ENCODE results near the gene NSD2.

Gene NSD2

DNA sequence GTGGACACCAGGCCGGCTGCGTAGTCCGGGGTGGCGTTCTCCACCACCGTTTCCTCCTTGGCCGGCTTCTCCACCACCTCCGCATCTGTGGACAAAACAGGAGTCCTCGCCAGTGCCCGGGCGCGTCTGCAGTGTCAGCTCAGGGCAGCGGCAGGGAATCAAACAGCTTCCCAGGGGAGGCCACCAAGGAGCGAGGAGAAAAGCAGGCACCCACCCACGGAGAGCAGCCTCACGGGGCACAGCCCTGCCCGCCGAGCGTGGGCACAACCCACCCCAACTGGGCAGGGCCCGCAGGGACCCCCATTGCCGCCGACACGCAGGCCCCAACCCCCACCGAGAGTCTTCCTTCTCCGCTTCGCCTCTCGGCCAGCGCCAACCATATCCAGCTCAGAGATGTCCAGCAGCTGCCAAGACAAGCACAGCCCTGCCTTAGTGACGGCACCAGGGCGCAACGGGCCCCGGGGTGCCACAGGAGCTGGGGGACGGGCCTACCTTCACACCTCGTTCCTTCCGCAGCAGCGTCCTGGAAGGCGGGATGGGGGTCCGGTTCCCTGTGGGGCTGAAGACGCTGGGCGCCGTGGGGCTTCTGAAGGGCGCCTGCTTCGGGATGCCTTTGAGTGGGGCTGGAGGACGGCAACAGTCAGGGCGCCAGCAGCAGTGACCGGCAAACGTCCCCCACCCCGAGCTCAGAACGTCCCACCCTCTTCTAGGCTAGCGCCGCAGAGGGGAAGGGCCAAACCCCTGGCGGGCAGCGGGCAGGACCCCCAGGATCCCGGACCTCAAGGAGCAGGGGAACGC lies 114.8 kb downstream of the NSD2 start:
- Histone ChIP-seq H3K9ac (ENCODE audit: low read length in 2 of 2) (no peak overlapping the region), H3K4me3 (ENCODE audit: low read length in 2 of 2) (no peak overlapping the region), H3K4me1 (ENCODE audit: control insufficient read depth, insufficient read depth, low read length) (no peaks in the 10 kb centered on the region), H3K27me3 (ENCODE audit: control insufficient read depth in 1 of 2, insufficient read depth in 2 of 2, low read length in 2 of 2) (no peaks in the 10 kb centered on the region), H3K9me3 (ENCODE audit: control insufficient read depth in 2 of 2, low read length in 2 of 2) (no peaks in the 10 kb centered on the region), H3K27ac (ENCODE audit: low read length) (no peak overlapping the region), H3K36me3 (ENCODE audit: control insufficient read depth in 2 of 2, insufficient read depth in 2 of 2, low read length in 2 of 2) (peaks cover 53 to 59% of the 10 kb centered on the region in 2 donors)

DNA sequence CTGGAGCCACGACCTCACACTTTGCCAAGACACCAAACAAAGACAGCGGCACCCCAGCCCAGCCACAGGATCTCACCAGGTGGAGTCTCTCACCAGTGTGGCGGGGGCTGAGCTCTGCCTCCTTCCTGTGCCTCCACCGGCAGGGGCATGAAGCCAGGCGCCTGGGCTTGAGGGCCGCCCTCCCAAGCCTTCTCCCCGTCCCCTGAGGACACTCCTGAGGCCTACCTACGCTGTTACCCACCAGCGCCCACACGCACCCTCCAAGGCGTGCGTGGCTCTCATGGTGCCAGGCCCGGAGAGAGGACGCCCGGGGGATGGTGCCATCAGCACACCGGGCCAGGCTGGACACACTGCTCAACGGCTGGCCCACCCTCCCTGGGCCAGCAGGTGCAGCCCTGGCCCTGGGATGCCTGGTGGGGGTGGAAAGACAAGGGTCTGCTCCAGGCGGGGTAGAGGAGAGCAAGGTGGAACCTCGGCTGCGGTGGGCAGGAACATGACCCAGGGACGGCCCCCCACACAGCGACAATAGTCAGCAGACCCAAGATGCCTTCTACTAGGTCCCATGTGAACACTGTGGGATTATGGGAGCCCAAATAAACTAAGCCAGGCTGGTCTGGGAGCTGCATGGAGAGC lies 115.5 kb downstream of the NSD2 start:
- no peaks in the 10 kb centered on the region for H3K27me3 ChIP-seq (ENCODE audit: control insufficient read depth in 1 of 2, insufficient read depth in 2 of 2, low read length in 2 of 2)
- no peaks in the 10 kb centered on the region for H3K9me3 ChIP-seq (ENCODE audit: control insufficient read depth in 2 of 2, low read length in 2 of 2)
- peaks cover 49 to 56% of the 10 kb centered on the region in 2 donors for H3K36me3 ChIP-seq (ENCODE audit: control insufficient read depth in 2 of 2, insufficient read depth in 2 of 2, low read length in 2 of 2)
- H3K9ac ChIP-seq (ENCODE audit: low read length in 2 of 2) = no peak overlapping the region
- H3K27ac ChIP-seq (ENCODE audit: low read length) = no peak overlapping the region
- no peak overlapping the region for H3K4me3 ChIP-seq (ENCODE audit: low read length in 2 of 2)
- no peaks in the 10 kb centered on the region for H3K4me1 ChIP-seq (ENCODE audit: control insufficient read depth, insufficient read depth, low read length)

DNA sequence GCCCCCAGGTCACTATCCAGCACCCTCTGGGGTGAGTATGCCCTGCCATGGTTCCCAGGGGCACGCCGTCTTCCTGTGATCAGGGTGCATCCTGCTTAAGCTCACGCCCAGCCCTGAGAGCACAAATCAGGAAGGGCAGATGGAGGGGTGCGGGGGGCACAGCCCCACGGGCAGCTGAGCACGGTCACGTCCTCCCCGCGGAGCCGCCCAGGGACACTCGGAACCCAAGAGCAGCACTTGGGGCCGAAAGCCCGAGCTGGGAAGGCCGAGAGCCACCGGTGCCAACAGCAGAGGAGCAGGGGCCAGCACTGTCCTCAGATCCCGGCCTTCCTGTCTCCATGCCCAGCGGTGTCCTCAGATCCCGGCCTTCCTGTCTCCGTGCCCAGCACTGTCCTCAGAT lies 116.1 kb downstream of the NSD2 start:
- Histone ChIP-seq H3K9ac (ENCODE audit: low read length in 2 of 2) (no peak overlapping the region), H3K27me3 (ENCODE audit: control insufficient read depth in 1 of 2, insufficient read depth in 2 of 2, low read length in 2 of 2) (no peaks in the 10 kb centered on the region), H3K9me3 (ENCODE audit: control insufficient read depth in 2 of 2, low read length in 2 of 2) (no peaks in the 10 kb centered on the region), H3K27ac (ENCODE audit: low read length) (no peak overlapping the region), H3K4me3 (ENCODE audit: low read length in 2 of 2) (no peak overlapping the region), H3K4me1 (ENCODE audit: control insufficient read depth, insufficient read depth, low read length) (no peaks in the 10 kb centered on the region), H3K36me3 (ENCODE audit: control insufficient read depth in 2 of 2, insufficient read depth in 2 of 2, low read length in 2 of 2) (peaks cover 45 to 56% of the 10 kb centered on the region in 2 donors)

DNA sequence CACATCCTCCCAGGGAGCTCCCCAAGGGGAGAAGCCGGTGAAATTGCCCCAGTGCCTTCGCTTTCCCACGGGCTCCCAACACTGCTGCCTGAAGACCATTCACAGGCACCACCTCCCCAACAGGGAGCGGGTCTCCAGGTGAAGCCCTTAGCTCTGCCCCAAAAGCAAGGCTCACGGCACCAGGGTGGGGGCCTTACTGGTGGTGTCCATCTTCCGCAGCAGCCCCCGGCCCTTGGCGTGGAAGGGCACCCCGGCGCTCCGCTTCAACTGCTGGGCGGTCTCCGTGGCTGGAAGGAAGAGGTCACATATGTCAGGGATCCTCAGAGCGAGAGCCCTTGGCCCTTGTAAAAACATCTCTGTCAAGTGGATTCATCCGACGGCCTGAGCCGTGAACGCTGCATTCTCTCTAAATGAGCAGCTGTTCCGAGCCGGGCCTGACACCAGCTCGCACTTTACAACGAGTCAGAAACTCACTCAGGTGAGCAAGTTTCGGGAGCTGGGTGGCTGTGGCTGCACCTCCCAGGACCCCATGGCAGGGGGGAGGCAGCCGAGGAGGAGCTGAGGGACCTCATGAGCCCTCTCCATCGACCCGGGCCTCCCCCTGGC lies 116.6 kb downstream of the NSD2 start:
- no peaks in the 10 kb centered on the region for H3K4me1 ChIP-seq (ENCODE audit: control insufficient read depth, insufficient read depth, low read length)
- no peak overlapping the region for H3K9ac ChIP-seq (ENCODE audit: low read length in 2 of 2)
- H3K36me3 ChIP-seq (ENCODE audit: control insufficient read depth in 2 of 2, insufficient read depth in 2 of 2, low read length in 2 of 2) = peaks cover 40 to 53% of the 10 kb centered on the region in 2 donors
- H3K4me3 ChIP-seq (ENCODE audit: low read length in 2 of 2) = no peak overlapping the region
- H3K27ac ChIP-seq (ENCODE audit: low read length) = no peak overlapping the region
- H3K9me3 ChIP-seq (ENCODE audit: control insufficient read depth in 2 of 2, low read length in 2 of 2) = no peaks in the 10 kb centered on the region
- no peaks in the 10 kb centered on the region for H3K27me3 ChIP-seq (ENCODE audit: control insufficient read depth in 1 of 2, insufficient read depth in 2 of 2, low read length in 2 of 2)

DNA sequence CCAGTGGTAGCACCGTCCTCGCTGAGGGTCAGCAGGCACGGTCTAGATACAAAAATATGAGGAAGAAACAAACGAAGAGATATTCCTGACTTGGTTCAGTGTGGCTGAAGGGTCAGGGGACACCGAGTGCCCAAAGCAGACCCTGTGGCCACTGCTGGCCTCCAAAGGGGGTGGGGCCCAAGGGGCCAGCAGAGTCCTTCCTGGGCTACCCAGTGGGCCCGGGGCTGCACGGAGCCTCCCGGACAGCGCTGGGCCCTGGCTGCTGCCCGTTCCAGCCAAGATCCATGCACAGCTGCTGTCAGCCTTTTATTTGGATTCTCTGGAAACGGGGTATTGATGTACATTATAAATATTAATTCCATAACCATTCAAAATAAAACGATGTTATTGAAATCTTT lies 117.1 kb downstream of the NSD2 start:
- Histone ChIP-seq H3K27ac (ENCODE audit: low read length) (no peak overlapping the region), H3K4me1 (ENCODE audit: control insufficient read depth, insufficient read depth, low read length) (no peaks in the 10 kb centered on the region), H3K4me3 (ENCODE audit: low read length in 2 of 2) (no peak overlapping the region), H3K9ac (ENCODE audit: low read length in 2 of 2) (no peak overlapping the region), H3K36me3 (ENCODE audit: control insufficient read depth in 2 of 2, insufficient read depth in 2 of 2, low read length in 2 of 2) (peaks cover 36 to 49% of the 10 kb centered on the region in 2 donors), H3K27me3 (ENCODE audit: control insufficient read depth in 1 of 2, insufficient read depth in 2 of 2, low read length in 2 of 2) (no peaks in the 10 kb centered on the region), H3K9me3 (ENCODE audit: control insufficient read depth in 2 of 2, low read length in 2 of 2) (no peaks in the 10 kb centered on the region)

DNA sequence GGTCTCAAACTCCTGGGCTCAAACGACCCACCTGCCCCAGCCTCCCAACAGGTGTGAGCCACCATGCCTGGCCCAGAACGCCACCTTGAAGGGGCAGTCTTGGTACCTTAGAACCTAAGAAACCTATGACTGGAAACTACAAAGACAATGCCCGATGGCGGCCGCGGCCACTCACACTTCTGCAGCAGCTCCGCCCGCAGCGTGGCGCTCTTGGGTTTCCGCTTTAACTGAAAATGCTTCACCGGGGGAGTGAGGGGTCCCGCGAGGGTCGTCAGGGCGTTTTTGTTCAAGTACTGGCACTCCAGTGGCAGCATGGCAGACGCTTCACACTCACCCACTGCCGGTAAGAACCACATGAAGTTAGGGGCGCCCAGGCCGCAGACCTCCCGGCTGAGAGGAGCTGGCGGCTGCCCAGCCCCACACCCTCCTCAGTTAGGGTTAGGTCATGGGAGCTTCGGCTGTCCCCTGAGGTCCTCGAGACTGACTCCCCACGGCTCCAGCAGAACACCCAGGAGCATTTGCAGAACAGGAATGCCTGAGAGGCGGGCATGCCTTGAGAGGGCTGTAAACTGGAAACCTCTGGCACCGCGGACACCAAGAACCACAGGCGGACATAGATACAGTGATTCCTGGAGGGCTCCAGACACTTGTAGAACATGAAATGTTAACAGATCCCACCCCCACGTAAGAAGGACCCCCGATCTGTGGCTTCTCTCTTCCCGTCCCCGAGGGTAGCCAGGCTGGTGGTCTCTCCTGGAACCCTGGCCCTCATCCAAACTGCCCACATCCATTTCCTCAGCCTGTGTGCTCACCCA lies 118.5 kb downstream of the NSD2 start:
- no peak overlapping the region for H3K27ac ChIP-seq (ENCODE audit: low read length)
- H3K36me3 ChIP-seq (ENCODE audit: control insufficient read depth in 2 of 2, insufficient read depth in 2 of 2, low read length in 2 of 2) = peaks cover 31 to 38% of the 10 kb centered on the region in 2 donors
- no peak overlapping the region for H3K4me3 ChIP-seq (ENCODE audit: low read length in 2 of 2)
- H3K9ac ChIP-seq (ENCODE audit: low read length in 2 of 2) = no peak overlapping the region
- no peaks in the 10 kb centered on the region for H3K27me3 ChIP-seq (ENCODE audit: control insufficient read depth in 1 of 2, insufficient read depth in 2 of 2, low read length in 2 of 2)
- H3K9me3 ChIP-seq (ENCODE audit: control insufficient read depth in 2 of 2, low read length in 2 of 2) = no peaks in the 10 kb centered on the region
- H3K4me1 ChIP-seq (ENCODE audit: control insufficient read depth, insufficient read depth, low read length) = no peaks in the 10 kb centered on the region

DNA sequence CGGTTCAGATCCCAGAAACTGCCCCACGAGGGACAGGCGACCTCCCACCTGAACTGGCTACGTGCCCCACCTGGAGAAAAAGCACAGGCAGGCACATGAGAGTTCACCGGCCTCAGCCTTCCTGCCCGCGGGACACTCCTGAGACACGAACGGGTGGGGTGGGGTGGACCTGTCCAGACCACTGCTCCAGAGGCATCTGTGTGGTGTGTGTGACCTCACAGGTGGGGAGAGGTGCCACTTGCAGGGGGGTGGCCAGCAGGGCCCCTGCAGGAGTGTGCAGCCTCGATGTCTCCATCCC lies 119.1 kb downstream of the NSD2 start:
- no peak overlapping the region for H3K4me3 ChIP-seq (ENCODE audit: low read length in 2 of 2)
- H3K9me3 ChIP-seq (ENCODE audit: control insufficient read depth in 2 of 2, low read length in 2 of 2) = no peaks in the 10 kb centered on the region
- no peak overlapping the region for H3K9ac ChIP-seq (ENCODE audit: low read length in 2 of 2)
- H3K27ac ChIP-seq (ENCODE audit: low read length) = no peak overlapping the region
- no peaks in the 10 kb centered on the region for H3K27me3 ChIP-seq (ENCODE audit: control insufficient read depth in 1 of 2, insufficient read depth in 2 of 2, low read length in 2 of 2)
- peaks cover 31 to 33% of the 10 kb centered on the region in 2 donors for H3K36me3 ChIP-seq (ENCODE audit: control insufficient read depth in 2 of 2, insufficient read depth in 2 of 2, low read length in 2 of 2)
- no peaks in the 10 kb centered on the region for H3K4me1 ChIP-seq (ENCODE audit: control insufficient read depth, insufficient read depth, low read length)

DNA sequence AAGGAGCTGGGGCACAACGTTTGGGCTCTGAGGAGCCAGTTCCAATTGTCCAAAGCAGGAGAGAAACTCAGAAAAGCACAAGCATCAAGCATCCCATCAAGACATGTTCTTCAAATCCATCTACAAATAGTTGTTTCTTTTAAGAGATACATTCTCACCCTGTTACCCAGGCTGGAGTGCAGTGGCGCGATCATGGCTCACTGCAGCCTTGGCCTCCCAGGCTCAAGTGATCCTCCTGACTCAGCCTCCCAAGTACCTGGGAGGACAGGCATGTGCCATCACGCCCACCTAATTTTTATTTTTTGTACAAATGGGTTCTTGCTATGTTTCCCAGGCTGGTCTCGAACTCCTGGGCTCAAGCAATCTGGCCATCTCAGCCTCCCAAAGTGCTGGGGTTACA lies 119.5 kb downstream of the NSD2 start:
- H3K4me3 ChIP-seq (ENCODE audit: low read length in 2 of 2) = no peak overlapping the region
- H3K36me3 ChIP-seq (ENCODE audit: control insufficient read depth in 2 of 2, insufficient read depth in 2 of 2, low read length in 2 of 2) = peaks cover 27 to 29% of the 10 kb centered on the region in 2 donors
- no peak overlapping the region for H3K9ac ChIP-seq (ENCODE audit: low read length in 2 of 2)
- no peaks in the 10 kb centered on the region for H3K27me3 ChIP-seq (ENCODE audit: control insufficient read depth in 1 of 2, insufficient read depth in 2 of 2, low read length in 2 of 2)
- no peaks in the 10 kb centered on the region for H3K9me3 ChIP-seq (ENCODE audit: control insufficient read depth in 2 of 2, low read length in 2 of 2)
- no peak overlapping the region for H3K27ac ChIP-seq (ENCODE audit: low read length)
- H3K4me1 ChIP-seq (ENCODE audit: control insufficient read depth, insufficient read depth, low read length) = no peaks in the 10 kb centered on the region

DNA sequence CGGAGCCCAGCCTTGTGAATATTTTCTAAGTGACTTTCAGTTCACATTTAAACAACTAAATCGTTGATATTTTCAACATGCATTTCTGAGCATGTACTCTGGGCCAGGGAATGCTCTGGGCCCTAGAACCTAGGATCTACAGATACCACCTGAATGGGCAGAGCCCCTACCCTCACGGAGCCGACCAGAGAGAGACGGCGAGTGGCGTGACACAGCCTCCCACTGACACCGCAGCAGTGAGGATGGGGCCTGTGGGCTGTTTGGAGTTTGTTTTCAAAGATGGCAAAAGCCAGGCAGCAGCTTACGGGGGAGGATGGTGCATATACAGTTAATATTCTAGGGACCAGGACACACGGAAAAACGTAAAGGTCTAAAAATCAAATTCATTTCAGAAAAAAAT lies 119.9 kb downstream of the NSD2 start:
- Histone ChIP-seq H3K4me3 (ENCODE audit: low read length in 2 of 2) (no peak overlapping the region), H3K9me3 (ENCODE audit: control insufficient read depth in 2 of 2, low read length in 2 of 2) (no peaks in the 10 kb centered on the region), H3K27ac (ENCODE audit: low read length) (no peak overlapping the region), H3K9ac (ENCODE audit: low read length in 2 of 2) (no peak overlapping the region), H3K27me3 (ENCODE audit: control insufficient read depth in 1 of 2, insufficient read depth in 2 of 2, low read length in 2 of 2) (no peaks in the 10 kb centered on the region), H3K36me3 (ENCODE audit: control insufficient read depth in 2 of 2, insufficient read depth in 2 of 2, low read length in 2 of 2) (peaks cover 24 to 25% of the 10 kb centered on the region in 2 donors), H3K4me1 (ENCODE audit: control insufficient read depth, insufficient read depth, low read length) (no peaks in the 10 kb centered on the region)

DNA sequence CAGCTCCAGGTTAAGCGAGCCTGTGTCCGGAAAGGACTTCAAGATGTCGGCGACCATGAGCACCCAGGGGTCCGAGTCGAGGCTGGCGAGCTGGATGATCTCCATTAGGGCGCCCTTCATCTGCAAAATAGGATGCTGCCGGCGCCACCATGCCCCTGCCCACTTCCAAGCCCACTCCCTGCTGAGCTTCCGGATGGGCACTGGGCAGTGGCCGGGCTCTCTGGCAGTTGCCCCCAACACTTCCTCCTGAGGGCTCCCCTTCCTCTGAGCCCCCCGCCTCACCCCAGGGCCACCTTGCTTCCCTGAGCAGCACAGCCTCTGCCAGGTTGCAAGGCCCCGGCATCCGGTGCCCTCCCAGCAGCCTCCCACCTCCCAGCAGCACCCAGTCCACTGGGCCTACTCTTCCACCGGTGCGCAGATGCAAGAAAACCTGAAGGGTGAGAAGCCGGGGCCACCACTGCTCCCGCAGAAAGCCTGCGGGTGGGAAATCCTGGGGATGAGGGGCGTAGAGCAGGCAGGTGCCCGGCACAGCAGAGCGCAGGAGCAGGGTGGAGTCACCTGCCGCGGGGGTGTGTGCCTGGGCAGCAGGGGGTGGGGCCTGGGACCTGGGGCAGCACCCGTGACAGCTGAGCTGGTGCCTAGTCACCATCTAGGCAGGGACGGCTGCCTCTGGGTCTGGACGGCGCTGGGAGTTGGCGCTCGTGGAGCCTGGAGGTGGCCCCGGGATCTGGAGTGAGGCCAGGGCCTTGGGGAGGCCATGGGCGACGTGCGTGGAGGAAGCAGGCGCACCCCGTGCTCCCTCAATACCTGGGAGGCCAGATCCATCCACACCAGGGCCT lies 120.6 kb downstream of the NSD2 start:
- Histone ChIP-seq H3K9me3 (ENCODE audit: control insufficient read depth in 2 of 2, low read length in 2 of 2) (no peaks in the 10 kb centered on the region), H3K4me3 (ENCODE audit: low read length in 2 of 2) (no peak overlapping the region), H3K4me1 (ENCODE audit: control insufficient read depth, insufficient read depth, low read length) (no peaks in the 10 kb centered on the region), H3K27me3 (ENCODE audit: control insufficient read depth in 1 of 2, insufficient read depth in 2 of 2, low read length in 2 of 2) (no peaks in the 10 kb centered on the region), H3K27ac (ENCODE audit: low read length) (no peak overlapping the region), H3K36me3 (ENCODE audit: control insufficient read depth in 2 of 2, insufficient read depth in 2 of 2, low read length in 2 of 2) (peaks cover 20 to 24% of the 10 kb centered on the region in 2 donors), H3K9ac (ENCODE audit: low read length in 2 of 2) (no peak overlapping the region)
